ENCODE results near the gene CPNE4.
A peak's percentile ranks its signal among the peaks of the same experiment; 100 is the strongest.

Gene CPNE4

DNA sequence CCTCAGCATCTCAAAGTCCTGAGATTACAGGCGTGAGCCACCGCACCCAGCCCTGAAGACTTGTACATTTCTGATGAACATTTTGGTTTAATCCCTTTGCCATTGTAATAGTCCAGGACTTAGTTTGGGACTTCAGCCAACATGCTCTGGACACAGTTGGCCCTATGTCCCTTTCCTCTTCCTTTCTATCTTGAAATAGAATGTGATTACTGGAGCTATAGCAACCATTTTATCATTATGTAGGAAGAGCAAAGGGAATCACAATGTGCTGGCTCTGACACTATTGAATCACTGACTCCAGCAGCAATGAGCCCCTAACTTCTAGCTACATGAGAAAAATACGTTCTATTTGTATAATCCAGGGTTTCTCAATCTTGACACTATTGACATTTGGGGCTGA, 497.3 kb downstream of the CPNE4 start:
- TF ChIP-seq, protein P1, sequence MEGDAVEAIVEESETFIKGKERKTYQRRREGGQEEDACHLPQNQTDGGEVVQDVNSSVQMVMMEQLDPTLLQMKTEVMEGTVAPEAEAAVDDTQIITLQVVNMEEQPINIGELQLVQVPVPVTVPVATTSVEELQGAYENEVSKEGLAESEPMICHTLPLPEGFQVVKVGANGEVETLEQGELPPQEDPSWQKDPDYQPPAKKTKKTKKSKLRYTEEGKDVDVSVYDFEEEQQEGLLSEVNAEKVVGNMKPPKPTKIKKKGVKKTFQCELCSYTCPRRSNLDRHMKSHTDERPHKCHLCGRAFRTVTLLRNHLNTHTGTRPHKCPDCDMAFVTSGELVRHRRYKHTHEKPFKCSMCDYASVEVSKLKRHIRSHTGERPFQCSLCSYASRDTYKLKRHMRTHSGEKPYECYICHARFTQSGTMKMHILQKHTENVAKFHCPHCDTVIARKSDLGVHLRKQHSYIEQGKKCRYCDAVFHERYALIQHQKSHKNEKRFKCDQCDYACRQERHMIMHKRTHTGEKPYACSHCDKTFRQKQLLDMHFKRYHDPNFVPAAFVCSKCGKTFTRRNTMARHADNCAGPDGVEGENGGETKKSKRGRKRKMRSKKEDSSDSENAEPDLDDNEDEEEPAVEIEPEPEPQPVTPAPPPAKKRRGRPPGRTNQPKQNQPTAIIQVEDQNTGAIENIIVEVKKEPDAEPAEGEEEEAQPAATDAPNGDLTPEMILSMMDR (conservative IDR thresholded peaks at IDR 0.05) = no peak
- TF ChIP-seq ZFX (IDR thresholded peaks at IDR 0.05) = no peak
- H3K27ac ChIP-seq = no peak overlapping the region

DNA sequence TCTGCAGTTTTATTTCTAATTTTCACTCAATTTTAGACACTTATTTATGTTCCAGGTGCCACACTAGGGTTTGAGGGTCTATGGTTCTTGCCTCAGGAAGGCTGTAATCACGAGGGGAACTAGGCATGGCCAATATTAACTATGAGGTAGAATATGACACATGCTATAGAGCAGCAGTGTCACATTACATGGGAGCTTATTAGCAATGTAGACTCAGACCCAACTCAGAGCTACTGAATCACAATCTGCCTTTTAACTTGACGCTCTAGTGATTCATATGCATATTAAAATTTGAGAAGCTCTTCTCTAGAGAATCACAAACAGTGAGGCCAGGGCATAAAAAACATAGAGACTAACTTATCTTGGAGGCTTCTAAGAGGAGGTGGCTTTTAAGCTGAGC, 499.2 kb downstream of the CPNE4 start:
- H3K27ac ChIP-seq = no peak overlapping the region
- TF ChIP-seq ZFX (IDR thresholded peaks at IDR 0.05) = no peak
- TF ChIP-seq, protein P1 (conservative IDR thresholded peaks at IDR 0.05) = no peak

DNA sequence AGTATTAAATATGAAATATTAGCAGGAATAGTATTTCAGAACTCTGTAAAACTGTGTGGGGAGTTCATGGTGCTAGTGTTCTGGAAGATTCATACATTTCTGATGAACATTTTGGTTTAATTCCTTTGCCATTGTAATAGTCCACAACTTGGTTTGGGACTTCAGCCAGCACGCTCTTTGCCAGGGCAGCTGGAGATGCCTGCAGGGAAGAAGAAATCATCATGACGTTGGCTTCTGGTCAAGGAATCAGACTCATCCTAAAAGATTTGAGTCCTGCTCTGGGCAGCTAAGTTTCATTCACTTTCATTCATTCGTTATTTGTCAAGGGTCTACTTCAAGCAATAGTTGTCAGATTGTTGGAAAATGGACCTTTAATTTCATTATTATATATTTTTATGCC, 499.7 kb downstream of the CPNE4 start:
- H3K27ac ChIP-seq = no peak overlapping the region
- TF ChIP-seq, protein P1 (conservative IDR thresholded peaks at IDR 0.05) = no peak

DNA sequence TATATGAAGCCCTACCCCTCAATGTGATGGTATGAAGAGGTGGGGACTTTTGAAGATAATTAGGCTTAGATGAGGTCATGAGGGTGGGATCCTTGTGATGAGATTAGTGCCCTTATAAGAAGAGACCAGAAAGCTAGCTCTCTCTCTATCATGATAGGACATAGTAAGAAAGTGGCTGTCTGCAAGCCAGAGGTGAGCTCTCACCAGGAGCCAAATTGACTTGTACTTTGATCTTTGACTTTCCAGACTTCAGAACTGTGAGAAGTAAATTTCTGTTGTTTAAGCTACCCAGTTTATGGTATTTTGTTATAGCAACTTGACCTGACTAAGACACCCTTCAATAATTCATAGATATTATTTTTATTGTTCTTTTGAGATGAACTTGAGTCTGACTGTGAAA, 502.2 kb downstream of the CPNE4 start:
- H3K27ac ChIP-seq = no peak overlapping the region
- TF ChIP-seq, protein P1 (conservative IDR thresholded peaks at IDR 0.05) = no peak
- TF ChIP-seq ZFX (IDR thresholded peaks at IDR 0.05) = no peak

GRCh38 chr3:131530843-131531242, 504.0 kb downstream of the CPNE4 start:
- no peak overlapping the region for H3K27ac ChIP-seq
- TF ChIP-seq, protein P1 (conservative IDR thresholded peaks at IDR 0.05) = no peak
- no peak for TF ChIP-seq ZFX (IDR thresholded peaks at IDR 0.05)

DNA sequence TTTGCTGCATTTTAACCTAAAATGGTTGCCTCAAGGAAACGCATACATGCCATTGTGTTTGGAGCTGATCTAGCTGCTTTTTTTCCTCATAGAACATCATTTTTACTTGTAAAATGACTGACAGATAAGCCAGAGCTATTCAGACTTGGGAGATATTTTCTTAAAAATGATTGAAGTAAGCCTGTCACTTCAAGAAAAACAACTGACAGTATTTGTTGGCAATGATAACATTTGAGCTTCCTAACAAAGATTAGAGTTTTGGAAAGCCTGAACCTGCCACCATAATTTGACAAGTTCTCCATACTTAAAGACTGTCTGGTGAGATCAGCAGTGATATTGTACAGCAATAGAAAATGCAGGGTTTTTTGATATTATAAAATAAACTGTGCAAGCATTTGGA, 504.4 kb downstream of the CPNE4 start:
- H3K27ac ChIP-seq = no peak overlapping the region
- TF ChIP-seq ZFX (IDR thresholded peaks at IDR 0.05) = no peak

- TF ChIP-seq ZFX (IDR thresholded peaks at IDR 0.05) = no peak
- TF ChIP-seq, protein P1 (conservative IDR thresholded peaks at IDR 0.05) = peak; percentile 30
- no peak overlapping the region for H3K27ac ChIP-seq
Observed at GRCh38 chr3:131526801-131527347, 507.9 kb downstream of the CPNE4 start.

DNA sequence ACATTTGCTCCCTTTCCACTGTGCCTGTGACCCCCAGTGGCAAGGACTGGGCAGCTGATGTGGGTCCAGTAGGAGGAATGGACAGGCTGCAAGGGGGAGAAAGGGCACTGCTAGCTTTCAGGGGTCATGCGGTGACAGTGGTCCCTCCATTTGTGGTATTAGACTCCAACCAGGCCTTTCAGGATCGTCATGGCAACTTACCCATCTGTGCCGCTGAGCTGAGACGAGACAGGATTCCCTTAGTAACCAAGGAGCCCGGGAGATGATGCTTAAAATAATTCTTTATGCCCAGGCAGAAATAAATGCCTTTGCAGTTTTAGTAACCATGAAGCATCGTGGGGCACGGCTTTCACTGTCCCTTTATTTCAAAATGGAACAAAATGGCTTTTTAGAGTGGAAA, 516.1 kb downstream of the CPNE4 start:
- TF ChIP-seq, protein P1 (conservative IDR thresholded peaks at IDR 0.05) = no peak
- no peak for TF ChIP-seq ZFX (IDR thresholded peaks at IDR 0.05)
- H3K27ac ChIP-seq = no peak overlapping the region
